ELR (cell line): ENCODE data around the gene SLFN12.
"Not testable (repeated sequence)": the region's sequence is repeated elsewhere in the genome, so short reads cannot be mapped to it uniquely, and the experiment has no call there.

Source experiments
- DNase-seq: peaks from one replicate; pipeline ENCODE4 v3.0.0-alpha.2; 2015; ENCODE audit warnings: low read depth

Gene SLFN12

DNA sequence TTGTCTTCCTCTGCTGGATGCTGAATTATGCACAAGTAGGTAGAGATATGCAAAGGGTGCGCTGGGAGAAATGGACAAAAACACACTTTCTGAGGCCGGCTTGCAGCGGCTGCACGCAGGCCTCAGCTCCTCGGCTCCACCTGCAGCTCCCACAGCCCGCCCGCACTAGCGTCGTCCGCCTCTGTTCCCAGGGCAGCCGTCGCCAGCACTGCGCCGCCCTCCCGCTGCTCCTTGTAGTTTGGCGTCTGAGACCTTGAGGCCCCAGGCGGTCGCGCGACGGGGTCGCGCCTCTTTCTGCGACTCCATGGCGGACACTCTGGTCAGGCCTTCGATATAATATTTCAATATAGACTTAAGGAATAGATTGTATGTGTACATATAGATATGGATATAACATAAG lies 24.8 kb downstream of the SLFN12 start:
- no peak for DNase-seq

DNA sequence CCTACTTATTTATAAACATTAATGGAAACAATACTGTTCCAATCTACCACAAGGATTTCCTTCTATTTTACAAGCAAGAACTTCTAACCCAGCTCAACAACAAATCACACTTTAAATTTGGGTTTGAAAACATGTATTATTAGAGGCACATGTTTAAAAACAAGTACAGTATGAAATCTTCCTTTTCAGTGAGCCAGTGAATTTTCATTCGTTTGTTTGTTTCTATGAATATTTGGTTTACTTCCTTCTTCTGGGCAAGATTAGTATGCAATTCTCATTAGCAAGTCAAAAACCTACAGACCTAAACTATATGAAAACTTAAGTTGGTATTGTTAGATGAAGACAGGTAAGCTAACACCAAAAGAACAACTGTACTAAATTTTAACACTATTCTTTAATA lies 25.7 kb downstream of the SLFN12 start:
- no peak for DNase-seq

DNA sequence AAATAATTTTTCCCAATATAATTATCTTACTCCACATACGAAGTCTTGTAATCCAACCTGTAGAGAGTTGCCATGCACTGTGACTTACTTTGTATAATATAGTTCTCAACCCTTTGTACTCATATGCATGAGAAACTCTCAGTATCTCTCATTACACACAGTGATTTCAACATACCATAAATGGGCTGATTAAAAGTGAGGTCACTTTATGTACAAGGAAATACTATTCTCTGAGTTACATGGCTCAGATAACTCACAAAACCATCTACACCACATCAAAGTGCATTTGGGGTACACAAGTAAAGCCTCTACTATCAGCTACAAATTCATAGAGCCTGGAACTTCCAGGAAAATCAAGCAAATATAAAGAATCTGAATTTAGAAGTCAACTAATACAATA lies 27.9 kb downstream of the SLFN12 start:
- peak; percentile 9 for DNase-seq

DNA sequence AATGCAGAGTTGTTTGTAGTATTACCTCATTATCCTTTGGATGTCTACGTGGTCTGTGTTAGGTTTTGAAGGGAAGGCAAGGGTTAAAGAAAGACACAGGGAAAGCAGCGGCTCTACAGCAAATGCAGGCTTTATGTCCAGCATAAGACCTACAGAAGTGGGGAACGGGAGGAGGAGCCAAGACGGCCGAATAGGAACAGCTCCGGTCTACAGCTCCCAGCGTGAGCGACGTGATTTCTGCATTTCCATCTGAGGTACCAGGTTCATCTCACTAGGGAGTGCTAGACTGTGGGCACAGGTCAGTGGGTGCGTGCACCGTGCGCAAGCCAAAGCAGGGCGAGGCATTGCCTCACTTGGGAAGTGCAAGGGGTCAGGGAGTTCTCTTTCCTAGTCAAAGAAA lies 38.5 kb downstream of the SLFN12 start:
- not testable (repeated sequence) for DNase-seq

DNA sequence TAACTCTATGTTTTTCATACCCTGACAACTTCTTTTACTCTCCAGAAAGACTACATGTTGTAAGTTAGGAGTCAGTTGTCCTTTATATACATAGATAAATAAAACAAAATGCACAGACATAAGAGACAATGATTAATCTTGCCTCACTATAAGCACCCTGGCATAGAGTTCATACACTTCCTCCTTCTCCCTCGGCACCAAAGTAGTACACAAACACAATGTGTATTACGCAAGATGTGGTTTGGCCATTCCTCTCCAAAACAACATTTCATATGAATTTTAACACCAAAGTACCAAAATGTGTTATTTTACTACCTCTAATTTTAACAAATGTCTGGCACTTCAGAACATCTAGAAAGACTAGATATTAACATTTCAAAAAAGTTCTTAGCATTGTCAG lies 41.6 kb downstream of the SLFN12 start:
- DNase-seq, result no peak

DNA sequence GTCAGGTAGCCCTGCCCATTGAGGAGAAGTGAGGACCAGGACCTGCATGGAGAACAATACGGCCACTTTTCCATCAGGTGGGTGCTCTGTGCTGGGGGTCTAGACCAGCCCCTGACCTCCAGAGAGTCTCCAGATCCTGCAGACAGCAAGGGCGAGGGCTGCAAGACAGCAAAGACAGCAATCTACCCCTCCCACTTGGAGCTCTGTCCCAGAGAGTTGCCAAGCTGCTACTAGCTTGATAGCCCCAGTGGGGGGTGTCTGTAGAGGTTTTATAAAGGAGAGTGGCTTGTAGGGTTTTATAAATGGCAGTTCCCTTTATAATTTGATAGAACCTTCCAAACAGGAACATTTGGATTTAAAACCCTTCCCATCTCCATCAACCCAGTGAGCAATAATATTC lies 42.1 kb downstream of the SLFN12 start:
- no peak for DNase-seq

DNA sequence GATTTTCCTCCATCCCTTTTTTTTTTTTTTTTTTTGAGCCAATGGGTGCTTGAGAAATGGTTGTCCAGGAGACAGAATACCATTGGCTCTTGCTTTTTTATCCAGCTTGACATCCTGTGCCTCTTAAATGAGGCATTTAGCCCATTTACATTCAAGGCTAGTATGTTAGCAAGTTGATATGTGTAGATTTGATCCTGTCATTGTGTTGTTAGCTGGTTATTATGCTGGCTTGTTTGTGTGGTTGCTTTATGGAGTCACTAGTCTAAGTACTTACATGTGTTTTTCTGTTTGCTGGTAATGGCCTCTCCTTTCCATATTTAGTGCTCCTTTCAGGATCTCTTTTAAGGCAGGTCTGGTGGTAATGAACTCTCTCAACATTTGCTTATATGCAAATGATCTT lies 44.8 kb downstream of the SLFN12 start:
- DNase-seq, result no peak

DNA sequence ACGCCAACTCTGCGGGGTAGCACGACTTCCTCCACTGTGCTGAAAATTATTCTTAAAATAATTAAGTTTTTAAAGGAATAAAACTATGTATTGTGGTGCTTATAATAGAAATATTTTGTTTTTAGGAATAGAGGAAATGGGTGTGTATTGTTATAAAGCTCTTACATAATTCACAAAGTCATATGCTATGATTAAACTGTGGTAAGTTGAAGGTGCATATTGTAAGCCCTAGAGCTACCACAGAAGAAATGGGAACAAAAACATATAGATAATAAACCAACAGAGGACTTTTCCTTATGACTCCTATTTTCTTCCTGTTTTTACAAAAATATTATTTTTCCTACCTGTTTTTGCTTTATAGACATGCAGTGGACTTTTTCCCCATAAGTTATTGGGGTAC lies 54.6 kb downstream of the SLFN12 start:
- no peak for DNase-seq

DNA sequence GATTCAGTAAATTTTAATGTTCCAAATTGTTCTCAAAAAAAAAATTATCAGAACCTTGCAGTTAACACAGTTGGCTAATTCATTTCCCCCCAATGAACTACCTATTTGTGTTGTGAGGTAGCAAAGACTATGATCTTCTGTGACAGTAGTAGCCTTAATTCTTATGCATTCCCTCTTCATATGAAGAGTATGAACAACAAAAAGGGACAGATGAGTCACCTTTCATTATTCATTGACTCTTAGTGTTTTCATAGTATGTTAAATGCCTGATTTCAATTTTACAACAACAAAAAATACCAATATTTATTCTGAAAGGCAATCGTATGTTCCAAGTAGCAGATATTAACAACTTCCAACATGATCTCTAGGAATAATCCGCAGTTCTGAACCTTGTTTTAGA lies 55.2 kb downstream of the SLFN12 start:
- peak; percentile 23 for DNase-seq

DNA sequence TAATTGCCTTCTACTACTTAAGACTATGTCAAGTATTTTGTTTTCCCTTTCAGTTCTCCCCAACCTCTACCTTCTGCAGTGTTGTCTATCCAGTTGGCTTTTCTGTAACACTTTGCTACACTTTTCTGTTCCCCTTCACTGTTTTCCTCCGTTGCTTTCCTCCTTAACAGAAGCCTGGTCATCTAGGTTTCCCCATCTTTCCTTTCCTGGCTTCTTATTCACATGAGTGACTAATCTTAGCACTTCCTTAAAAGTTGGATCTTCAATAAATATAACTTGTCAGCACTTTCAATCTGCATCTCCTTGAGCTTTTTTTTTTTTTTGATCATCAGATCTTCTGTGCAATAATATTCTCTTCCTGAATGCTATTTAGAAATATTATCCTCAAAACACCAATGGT lies 56.1 kb downstream of the SLFN12 start:
- DNase-seq, result peak; percentile 78

DNA sequence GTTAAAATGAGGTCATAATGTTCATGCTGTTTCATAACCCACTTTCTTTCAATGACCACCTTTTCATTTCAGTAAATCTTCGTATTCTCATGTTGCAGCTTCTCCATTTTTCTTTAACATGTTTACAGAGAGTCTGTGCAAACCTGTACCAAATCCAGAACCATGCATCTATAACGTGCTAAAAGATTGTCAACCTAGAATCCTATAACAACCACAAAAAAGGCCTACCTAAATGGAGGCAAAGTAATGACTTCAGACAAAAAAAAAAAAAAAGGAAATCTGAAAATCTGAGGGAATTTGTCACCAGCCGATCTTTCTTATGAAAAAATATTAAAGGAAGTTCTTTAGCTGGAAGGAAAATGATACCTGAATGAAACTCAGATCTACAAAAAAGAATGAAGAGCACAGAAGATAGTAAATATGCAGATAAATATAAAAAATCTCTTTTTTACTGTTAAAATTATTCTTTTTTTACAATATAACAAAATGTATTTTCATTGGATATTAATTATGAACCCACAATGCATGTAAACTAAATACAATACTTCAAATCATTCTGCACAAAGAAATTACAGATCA lies 57.4 kb downstream of the SLFN12 start:
- no peak for DNase-seq

DNA sequence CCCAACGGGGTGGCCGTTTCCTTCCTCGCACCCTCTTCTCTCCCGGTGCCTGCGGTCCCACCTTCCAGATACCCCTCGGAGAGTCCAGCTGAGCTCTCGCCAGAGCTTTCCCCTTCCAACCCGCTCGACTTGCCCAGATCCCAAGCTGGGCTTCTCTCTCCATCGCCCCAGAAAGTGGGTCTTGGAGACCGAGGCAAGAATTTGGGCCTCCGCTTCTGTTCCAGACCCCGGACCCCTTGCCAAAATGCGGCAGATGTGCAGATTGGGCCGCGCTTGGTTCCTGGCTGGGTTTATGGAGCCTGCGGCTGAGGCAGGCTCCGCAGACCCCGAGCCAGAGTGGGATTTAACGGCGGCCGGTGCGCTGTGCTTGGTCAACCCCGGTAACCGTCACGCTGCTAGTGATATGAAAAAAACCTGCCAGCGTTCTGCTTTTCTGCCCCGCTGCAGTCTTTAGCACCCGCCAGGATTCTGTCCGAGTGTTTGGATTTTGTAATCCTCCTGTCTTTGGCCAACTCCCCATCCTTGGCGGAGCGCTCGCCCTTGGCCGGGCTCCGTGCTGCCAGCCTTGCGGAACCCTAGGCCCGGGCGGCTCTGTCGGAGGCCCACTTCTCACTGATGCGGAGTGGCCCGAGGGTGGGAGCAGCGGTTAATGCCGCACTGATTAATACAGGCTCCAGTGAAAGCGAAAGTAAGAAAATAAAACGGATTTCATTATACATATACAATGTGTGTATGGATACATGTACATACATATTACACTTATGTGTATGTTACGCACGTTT lies 58.1 kb downstream of the SLFN12 start:
- DNase-seq, result peak; percentile 75

DNA sequence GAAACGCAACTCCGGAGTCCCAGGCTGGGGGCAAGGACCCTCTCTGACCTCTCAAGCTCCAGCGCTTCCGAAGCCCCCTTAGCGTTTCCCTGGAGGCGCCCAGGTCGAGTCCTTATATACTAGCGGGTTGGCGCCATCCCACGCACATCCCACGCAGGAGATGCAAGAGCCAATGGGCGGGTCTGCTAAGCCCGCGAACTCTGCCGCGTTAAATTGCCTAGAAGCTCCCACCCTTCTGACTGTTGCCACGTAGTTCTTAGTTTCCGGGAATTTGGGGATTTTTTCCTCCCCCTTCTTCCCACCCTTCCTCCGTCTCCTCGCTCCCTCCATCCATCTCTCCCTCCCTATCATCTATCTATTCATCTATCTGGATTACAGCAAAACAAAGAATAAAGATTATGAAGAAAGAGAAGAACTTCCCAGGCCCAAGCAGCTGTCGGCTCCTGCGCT lies 58.7 kb downstream of the SLFN12 start, which contains the start of gene SLFN11:
Gene SLFN11 (minus strand): TSS at position 88 of the 450 bp plus-strand sequence. CDS start 9,814 bp downstream, outside the sequence.
- DNase-seq, result peak; percentile 98

DNA sequence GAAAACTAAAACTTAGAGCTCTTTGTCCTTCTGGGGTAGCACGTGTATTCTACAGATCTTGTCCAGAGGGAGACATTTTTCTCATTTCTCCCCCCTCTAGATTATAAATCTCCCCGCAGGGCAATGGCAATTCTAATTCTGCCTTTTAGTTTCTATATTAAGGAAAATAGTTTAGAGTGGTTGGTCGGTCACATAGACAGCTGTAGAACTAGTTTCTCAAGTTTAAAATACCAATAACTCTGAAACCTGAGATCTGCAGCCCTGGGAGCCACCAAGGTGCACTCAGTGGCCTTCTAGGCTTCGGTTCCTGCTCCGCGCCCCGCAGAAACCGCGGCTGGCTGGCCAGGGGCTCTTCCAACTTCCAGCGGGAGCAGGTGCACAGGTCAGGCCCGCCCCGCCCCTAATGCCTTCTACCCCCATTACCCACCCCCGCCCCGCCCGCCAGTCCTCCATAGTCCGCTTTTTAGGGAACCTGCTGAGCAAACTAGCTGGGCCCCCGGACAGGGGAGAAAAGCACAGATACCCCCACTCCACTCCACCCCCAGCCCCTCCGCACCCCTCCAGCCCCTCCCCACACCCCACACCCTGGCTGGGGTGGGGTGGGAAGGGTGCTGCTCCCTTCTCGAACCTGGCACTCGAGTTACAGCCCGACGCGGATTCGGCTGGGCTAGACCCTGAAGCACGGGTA lies 59.3 kb downstream of the SLFN12 start:
- DNase-seq, result peak; percentile 41

DNA sequence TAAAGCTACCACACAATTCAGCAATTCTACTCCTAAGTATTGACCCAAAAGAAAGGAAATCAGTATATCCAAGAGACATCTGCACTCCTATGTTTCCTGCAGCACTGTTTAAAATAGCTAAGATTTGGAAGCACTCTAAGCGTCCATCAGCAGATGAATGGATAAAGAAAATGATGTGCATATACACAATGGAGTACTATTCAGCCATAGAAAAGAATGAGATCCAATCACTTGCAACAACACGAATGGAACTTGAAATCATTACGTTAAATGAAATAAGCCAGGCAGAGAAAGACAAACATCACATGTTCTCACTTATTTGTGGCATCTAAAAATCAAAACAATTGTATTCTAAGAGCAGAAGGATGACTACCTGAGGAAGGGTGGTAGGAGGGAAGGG lies 60.4 kb downstream of the SLFN12 start:
- DNase-seq, result no peak

DNA sequence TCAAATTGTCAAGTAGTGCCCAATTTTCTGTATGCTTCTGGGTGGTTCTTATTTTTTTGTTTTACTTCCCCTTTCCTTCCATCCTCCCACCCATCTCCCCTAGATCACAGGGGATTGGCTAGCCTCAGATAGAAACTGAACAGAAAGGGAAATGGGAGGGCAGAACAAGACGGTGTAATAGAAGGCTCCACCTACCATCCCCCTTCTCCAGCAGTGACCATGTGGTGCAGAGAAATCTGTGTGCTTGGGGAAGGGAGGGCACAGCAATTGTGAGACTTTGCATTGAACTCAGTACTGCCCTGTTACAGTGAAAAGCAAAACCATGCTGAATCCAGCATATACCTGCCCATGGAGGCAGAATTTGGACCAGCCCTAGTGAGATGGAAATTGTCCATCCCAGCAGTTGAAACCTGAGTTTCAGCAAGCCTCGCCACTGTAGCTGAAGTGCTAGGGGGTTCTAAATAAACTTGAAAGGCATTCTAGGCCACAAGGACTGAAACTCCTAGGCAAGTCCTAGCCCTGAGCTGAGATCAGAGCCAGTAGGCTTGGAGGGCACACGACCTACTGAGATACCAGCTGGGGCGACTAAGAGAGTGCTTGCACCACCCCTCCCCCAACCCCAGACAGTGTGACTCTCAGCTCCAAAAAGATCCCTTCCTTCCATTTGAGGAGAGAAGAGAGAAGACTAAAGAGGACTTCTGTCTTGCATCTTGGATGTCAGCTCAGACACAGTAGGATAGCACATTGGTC lies 64.0 kb downstream of the SLFN12 start:
- no peak for DNase-seq

DNA sequence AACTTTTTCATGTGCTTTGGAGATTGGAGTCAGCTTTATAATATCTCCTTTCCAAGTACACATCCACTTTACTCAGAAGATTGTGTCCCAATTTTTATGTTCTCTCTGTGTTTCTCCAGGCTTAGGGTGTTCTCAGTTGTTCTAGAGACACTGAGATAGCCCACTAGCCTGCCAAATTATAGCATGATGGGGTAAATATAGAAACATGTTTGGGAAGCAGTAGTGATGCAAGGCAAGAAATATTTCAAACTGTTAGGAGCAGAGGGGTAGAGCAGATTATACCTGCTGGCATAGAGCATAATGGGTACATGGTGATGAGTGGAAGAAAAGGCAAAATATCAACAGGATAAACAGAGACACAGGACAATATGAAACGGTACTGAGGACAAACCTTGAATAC lies 71.3 kb downstream of the SLFN12 start:
- no peak for DNase-seq
